Upper lobe of left lung (tissue), 6 donors: ENCODE measurements around the gene ZBTB24. TPM values are rescaled to one million over a fixed set of nuclear protein-coding genes. Genes with fewer than 3 reads are reported as not detected.
A peak's percentile ranks its signal among the peaks of the same experiment; 100 is the strongest.

Experiments
- ATAC-seq, 2 donors: fragments of 200-7000 bp; cut with Tn5 transposase; one replicate each; pipeline ENCODE4 v1.9.1; 2022; ENCODE audit warnings: mild to moderate bottlenecking in 2 of 2, moderate library complexity in 2 of 2; ENCODE audit not compliant: low FRiP score in 2 of 2
- DNase-seq, 2 donors: peaks; one replicate each; pipeline ENCODE4 v3.0.0-alpha.2; 2019 to 2020
- H3K27ac ChIP-seq, 4 donors: fragments of 200-600 bp; sonication (generic); one replicate each; pipeline ENCODE4 v1.5.1; 2016 to 2019
- H3K27me3 ChIP-seq, 4 donors: fragments of 200-600 bp; sonication (generic); one replicate each; pipeline ENCODE4 v1.5.1; 2017 to 2019
- H3K36me3 ChIP-seq, 4 donors: fragments of 200-600 bp; sonication (generic); one replicate each; pipeline ENCODE4 v1.5.1; 2016 to 2019
- H3K4me1 ChIP-seq, 4 donors: fragments of 200-600 bp; sonication (generic); one replicate each; pipeline ENCODE4 v1.5.1; 2018 to 2019
- H3K4me3 ChIP-seq, 4 donors: fragments of 200-600 bp; sonication (generic); one replicate each; pipeline ENCODE4 v1.5.1; 2017 to 2019; ENCODE audit warnings: mild to moderate bottlenecking in 2 of 4, moderate library complexity in 1 of 4
- H3K9me3 ChIP-seq, 4 donors: fragments of 200-600 bp; sonication (generic); one replicate each; pipeline ENCODE4 v1.5.1; 2018 to 2019
- EP300 ChIP-seq, 4 donors: sonication (generic); formaldehyde crosslinking; IDR thresholded peaks; one replicate each; pipeline ENCODE4 v1.5.1; 2017; ENCODE audit warnings: antibody characterized with exemption in 4 of 4, control low read depth in 2 of 4
- POLR2A ChIP-seq, 4 donors: fragments of 450-650 bp; IDR thresholded peaks; one replicate each; pipeline ENCODE4 v1.5.1; 2016 to 2017; ENCODE audit warnings: antibody characterized with exemption in 4 of 4, mild to moderate bottlenecking in 2 of 4
- POLR2AphosphoS5 ChIP-seq, 2 donors: sonication (generic); formaldehyde crosslinking; IDR thresholded peaks; one replicate each; pipeline ENCODE4 v1.5.1; 2017; ENCODE audit warnings: antibody characterized with exemption in 2 of 2
- WGBS, 2 donors: methylation state at CpG; one replicate each; pipeline ENCODE4 v1.1.5; 2017 to 2018; 5-methylcytosine and 5-hydroxymethylcytosine counted together
- total RNA-seq, 6 donors: library from RNA; depleted of rRNA in 4 of 6; stranded (reverse); fragments of >200 nt in 4 of 6; gene quantifications; one replicate each; pipeline versions ENCODE4 v1.1.0 to v1.2.1, GENCODE V29; 2016 to 2021
- TF ChIP-seq, protein P1 (sequence below), 6 experiments: fragments of 450-650 bp in 4 of 6; fragments of 200-600 bp in 2 of 6; sonication (generic) in 2 of 6; IDR thresholded peaks; one replicate each; pipeline ENCODE4 v1.5.1; 2016 to 2019; ENCODE audit warnings: antibody characterized with exemption in 6 of 6
- donor health status: DM: no; HTN: no; CAD: no; lungs with moderate emphysema.
- donor health status: DM: no; HTN: yes; CAD: no; lungs with severe emphysema.

Gene ZBTB24
- total RNA-seq, 6 donors from 2014 or later = 5.1 to 14.9 (median 9.7) TPM

- Histone ChIP-seq H3K27me3 (no peaks in the 10 kb centered on the region), H3K4me3 (no peak overlapping the region), H3K9me3 (no peaks in the 10 kb centered on the region), H3K4me1 (peaks cover 8 to 23% (median 11%) of the 10 kb centered on the region in 4 donors), H3K27ac (no peak overlapping the region), H3K36me3 (peaks cover 6 to 47% (median 37%) of the 10 kb centered on the region in 4 donors)
- 91 to 93% methylated on average over 9 of the region's 9 CpGs for WGBS, 2 donors
- ATAC-seq (no peak), DNase-seq (no peak)
- no peak for TF ChIP-seq EP300 (IDR thresholded peaks at IDR 0.05)
- TF ChIP-seq, protein P1, sequence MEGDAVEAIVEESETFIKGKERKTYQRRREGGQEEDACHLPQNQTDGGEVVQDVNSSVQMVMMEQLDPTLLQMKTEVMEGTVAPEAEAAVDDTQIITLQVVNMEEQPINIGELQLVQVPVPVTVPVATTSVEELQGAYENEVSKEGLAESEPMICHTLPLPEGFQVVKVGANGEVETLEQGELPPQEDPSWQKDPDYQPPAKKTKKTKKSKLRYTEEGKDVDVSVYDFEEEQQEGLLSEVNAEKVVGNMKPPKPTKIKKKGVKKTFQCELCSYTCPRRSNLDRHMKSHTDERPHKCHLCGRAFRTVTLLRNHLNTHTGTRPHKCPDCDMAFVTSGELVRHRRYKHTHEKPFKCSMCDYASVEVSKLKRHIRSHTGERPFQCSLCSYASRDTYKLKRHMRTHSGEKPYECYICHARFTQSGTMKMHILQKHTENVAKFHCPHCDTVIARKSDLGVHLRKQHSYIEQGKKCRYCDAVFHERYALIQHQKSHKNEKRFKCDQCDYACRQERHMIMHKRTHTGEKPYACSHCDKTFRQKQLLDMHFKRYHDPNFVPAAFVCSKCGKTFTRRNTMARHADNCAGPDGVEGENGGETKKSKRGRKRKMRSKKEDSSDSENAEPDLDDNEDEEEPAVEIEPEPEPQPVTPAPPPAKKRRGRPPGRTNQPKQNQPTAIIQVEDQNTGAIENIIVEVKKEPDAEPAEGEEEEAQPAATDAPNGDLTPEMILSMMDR (IDR thresholded peaks at IDR 0.05) = no peak
- no peak for TF ChIP-seq POLR2A (IDR thresholded peaks at IDR 0.05)
- TF ChIP-seq POLR2AphosphoS5 (IDR thresholded peaks at IDR 0.05) = no peak
Measured at GRCh38 chr6:109445382-109445781, 37.6 kb downstream of the ZBTB24 start.

GRCh38 chr6:109443425-109443950 is 39.5 kb downstream of the ZBTB24 start:
- H3K4me1 ChIP-seq = peaks cover 8 to 26% (median 13%) of the 10 kb centered on the region in 4 donors
- H3K27ac ChIP-seq = no peak overlapping the region
- H3K9me3 ChIP-seq = no peaks in the 10 kb centered on the region
- ATAC-seq (no peak), DNase-seq (peak in 1 of 2 donors; percentile 63)
- peaks cover 6 to 47% (median 37%) of the 10 kb centered on the region in 4 donors for H3K36me3 ChIP-seq
- no peaks in the 10 kb centered on the region for H3K27me3 ChIP-seq
- TF ChIP-seq EP300 (IDR thresholded peaks at IDR 0.05) = no peak
- TF ChIP-seq POLR2A (IDR thresholded peaks at IDR 0.05) = no peak
- TF ChIP-seq, protein P1 (IDR thresholded peaks at IDR 0.05) = no peak
- no peak for TF ChIP-seq POLR2AphosphoS5 (IDR thresholded peaks at IDR 0.05)
- no peak overlapping the region for H3K4me3 ChIP-seq
- WGBS, 2 donors = 95 to 96% methylated on average over 8 to 10 of the region's 10 CpGs

- H3K27ac ChIP-seq = no peak overlapping the region
- TF ChIP-seq POLR2AphosphoS5 (IDR thresholded peaks at IDR 0.05) = no peak
- TF ChIP-seq EP300 (IDR thresholded peaks at IDR 0.05) = no peak
- TF ChIP-seq, protein P1 (IDR thresholded peaks at IDR 0.05) = no peak
- TF ChIP-seq POLR2A (IDR thresholded peaks at IDR 0.05) = no peak
- H3K4me1 ChIP-seq = peaks cover 8 to 26% (median 13%) of the 10 kb centered on the region in 4 donors
- DNase-seq = no peak
- no peaks in the 10 kb centered on the region for H3K27me3 ChIP-seq
- 89 to 100% methylated on average over 3 to 6 of the region's 6 CpGs for WGBS, 2 donors
- no peak for ATAC-seq
- peaks cover 6 to 47% (median 37%) of the 10 kb centered on the region in 4 donors for H3K36me3 ChIP-seq
- no peak overlapping the region for H3K4me3 ChIP-seq
- no peaks in the 10 kb centered on the region for H3K9me3 ChIP-seq
Measured at GRCh38 chr6:109442393-109442924, 40.6 kb downstream of the ZBTB24 start.

DNA sequence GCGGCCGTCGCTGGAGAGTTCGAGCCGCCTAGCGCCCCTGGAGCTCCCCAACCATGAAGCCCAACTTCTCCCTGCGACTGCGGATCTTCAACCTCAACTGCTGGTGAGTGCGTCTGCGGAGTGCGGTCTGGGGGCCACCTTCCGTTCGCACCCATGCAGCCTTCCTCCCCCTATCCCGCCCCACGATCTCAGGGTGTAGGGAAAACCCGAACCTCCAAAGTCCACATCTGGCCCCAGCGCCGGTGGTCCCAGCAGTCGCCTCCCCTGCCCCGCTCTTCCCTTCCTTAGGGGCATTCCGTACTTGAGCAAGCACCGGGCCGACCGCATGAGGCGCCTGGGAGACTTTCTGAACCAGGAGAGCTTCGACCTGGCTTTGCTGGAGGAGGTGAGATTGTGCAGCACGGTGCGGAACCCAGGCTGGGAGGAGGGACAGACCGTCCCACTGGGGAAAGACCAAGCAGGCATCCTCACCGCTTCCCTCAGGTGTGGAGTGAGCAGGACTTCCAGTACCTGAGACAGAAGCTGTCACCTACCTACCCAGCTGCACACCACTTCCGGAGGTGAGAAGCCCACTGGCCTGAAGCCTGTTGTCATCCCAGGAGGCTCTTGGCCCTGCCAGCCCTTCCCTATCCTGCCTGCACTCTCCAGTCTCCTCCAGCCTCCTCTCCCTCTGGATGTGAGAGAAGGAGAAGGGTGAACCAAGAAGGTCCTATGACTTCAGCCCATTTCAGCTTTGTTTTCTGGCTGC is 41.8 kb downstream of the ZBTB24 start:
- peaks cover 8 to 26% (median 13%) of the 10 kb centered on the region in 4 donors for H3K4me1 ChIP-seq
- no peaks in the 10 kb centered on the region for H3K27me3 ChIP-seq
- H3K27ac ChIP-seq = peak overlapping the region; percentile 86 to 91 (median 88)
- ATAC-seq (peak; percentile 51 to 65), DNase-seq (peak in 1 of 2 donors; percentile 73)
- TF ChIP-seq, protein P1 (IDR thresholded peaks at IDR 0.05) = peak in 3 of 6 experiments; percentile 2 to 48 (median 11)
- no peak for TF ChIP-seq EP300 (IDR thresholded peaks at IDR 0.05)
- peaks cover 6 to 37% (median 30%) of the 10 kb centered on the region in 4 donors for H3K36me3 ChIP-seq
- peak overlapping the region; percentile 85 to 97 (median 90) for H3K4me3 ChIP-seq
- no peaks in the 10 kb centered on the region for H3K9me3 ChIP-seq
- 0 to 3% methylated on average over 1 to 29 of the region's 31 CpGs for WGBS, 2 donors
